Measurements from ENCODE around the gene SYNJ2BP.
"Not testable (repeated sequence)": the region's sequence is repeated elsewhere in the genome, so short reads cannot be mapped to it uniquely, and the experiment has no call there.

Gene SYNJ2BP, protein sequence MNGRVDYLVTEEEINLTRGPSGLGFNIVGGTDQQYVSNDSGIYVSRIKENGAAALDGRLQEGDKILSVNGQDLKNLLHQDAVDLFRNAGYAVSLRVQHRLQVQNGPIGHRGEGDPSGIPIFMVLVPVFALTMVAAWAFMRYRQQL

GRCh38 chr14:70416725-70417349 lies at the start of gene SYNJ2BP:
Gene SYNJ2BP (minus strand): TSS chr14:70417090. CDS start chr14:70416963, 127 bp downstream.
- DNase-seq: peak; percentile 75

DNA sequence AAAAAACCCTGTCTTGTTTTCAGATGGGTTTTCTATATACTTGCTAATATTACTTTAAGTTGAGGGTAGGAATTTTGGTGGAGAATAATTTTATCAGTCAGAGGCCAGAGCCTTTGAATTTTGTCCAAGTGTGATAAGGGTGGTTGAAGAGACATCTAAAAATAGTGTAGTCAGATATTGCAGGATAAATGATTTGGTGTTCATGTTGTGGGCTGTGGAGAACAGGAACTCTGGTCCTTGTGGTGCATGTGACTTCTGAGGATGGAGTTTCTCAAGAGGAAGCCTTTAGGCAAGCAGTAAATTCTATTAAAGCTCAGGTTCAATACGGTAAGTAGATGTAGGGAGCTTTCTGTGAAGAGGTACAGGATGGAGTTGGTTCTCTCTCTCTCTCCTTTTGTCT lies 37.8 kb upstream of the SYNJ2BP start:
- DNase-seq: no peak

DNA sequence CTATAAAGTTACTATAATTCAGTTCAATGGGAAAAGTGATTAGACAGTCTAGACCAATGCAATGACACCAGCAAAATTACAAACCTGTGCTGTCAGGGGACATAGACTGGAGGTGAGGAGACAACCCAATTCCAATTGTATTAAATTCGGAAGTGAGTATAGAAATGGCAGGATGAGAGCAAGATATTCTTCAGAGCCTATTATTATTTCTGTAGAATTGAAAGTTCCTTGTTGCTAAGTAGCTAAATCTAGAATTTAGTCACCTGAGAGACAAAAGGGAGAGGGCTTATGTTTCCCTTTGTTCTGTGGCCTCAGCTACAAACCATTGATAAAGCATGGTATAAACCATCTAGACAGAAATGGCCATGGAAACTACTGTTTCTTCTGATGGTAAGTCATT lies 35.0 kb upstream of the SYNJ2BP start, which contains the start of gene ADAM21:
ADAM21 (plus strand) TSS at position 301 of the 400 bp plus-strand sequence. CDS start 5,326 bp downstream, outside the sequence.
- DNase-seq: no peak

DNA sequence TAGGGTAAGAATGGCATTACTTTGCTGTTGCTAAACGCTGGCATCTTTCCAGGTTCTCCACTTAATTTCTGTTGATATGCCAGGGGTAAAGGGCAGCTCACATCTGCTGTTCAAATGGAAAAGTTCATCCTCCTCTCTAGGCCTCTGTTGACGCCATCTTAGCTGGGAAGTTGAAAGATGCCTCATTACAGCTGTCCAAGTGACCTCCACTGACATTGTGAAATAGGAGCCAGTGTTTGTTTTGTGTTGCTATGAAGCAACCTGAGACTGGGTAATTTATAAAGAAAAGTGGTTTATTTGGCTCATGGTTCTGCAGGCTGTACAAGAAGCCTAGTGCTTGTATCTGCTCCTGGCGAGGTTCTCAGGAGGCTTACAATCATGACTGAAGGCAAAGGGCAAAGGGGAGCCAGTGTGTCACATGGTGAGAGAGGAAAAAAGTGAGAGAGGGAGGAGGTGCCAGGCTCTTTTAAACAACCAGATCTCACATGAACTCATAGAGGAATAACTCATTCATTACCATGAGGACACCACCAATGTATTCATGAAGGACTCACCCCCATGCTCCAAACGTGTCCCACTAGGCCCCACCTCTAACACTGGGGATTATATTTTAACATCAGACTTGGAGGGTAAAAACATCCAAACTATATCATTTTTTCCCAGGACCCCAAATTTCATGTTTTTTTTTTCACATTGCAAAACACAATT lies 31.9 kb upstream of the SYNJ2BP start:
- no peak for DNase-seq

DNA sequence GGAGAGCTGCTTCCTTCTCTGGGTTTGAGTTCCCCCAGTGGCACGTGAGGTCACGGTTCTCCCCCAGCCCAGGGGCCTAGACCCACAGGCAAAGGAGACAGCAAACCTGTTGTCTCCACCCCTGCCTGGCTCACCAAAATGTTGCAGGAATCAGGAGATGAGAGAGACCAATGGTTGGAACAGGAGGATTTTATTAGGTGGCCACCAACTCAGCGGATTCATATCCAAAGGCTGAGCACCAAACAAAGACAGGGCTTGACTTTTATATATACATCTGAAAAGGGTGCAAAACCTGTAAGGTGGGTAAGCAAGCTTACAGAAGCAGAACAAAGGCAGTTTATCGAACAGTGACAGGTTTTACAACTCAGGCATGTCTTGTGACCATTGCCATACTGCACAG lies 25.9 kb upstream of the SYNJ2BP start:
- no peak for DNase-seq

- DNase-seq: no peak
Measured at GRCh38 chr14:70441641-70442040, 24.8 kb upstream of the SYNJ2BP start.

GRCh38 chr14:70436867-70437266 lies 20.0 kb upstream of the SYNJ2BP start:
- no peak for DNase-seq

- DNase-seq: not testable (repeated sequence)
Measured at GRCh38 chr14:70426555-70426954, 9.7 kb upstream of the SYNJ2BP start.

DNA sequence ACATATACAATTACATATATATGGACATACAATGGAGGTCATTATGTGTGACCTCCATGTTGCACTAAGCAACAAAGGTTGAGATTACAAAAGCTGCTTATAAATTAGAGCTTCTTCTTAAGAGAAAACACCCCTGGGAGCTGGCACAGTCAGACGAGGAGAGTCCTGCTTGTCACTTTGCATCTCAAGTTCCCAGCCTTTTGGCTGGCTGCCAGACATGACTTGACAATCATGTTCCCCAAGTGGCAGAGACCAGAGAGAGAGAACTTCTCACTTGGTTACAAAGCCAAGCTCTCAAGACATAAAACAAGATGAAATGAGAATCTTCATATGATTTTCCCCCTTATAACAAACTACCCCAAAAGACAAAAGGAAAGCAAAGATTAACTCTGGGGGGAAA lies 8.5 kb upstream of the SYNJ2BP start:
- DNase-seq: no peak

DNA sequence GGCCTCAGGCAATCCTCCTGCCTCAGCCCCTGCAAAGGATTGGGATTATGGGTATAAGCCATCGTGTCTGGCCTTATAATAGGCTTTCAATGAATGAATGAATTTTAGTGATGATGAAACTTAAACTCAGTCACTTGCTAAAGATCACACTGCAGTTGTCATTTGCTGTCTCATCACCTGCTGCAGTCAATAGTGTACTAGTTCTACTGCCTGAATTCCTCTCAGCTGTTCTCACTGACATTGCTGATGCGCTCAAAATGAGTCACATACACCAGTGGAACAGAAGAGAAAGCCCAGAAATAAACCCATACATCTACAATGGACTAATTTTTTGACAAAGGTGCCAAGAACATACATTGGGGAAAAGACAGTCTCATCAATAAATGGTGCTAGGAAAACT lies 5.6 kb upstream of the SYNJ2BP start:
- no peak for DNase-seq

DNA sequence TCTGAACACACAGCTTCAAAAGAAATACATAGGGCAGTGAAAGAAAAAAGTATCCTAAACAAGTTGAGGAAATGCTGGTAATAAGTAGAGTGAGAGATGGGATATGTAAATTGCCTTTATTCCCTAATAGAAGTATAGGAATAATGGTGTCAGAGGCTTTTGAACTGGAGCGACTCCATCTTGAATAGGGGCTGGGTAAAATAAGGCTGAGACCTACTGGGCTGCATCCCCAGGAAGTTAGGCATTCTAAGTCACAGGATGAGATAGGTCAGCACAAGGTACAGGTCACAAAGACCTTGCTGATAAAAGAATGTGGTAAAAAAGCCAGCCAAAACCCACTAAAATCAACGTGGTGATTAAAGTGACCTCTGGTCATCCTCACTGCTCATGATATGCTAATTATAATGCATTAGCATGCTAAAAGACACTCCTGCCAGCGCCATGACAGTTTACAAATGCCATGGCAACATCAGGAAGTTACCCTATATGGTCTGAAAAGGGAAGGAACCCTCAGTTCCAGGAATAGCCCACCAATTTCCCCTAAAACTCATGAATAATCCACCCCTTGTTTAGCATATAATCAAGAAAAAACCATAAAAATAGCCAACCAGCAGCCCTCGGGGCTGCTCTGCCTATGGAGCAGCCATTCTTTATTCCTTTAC lies 2.5 kb upstream of the SYNJ2BP start:
- not testable (repeated sequence) for DNase-seq

GRCh38 chr14:70416338-70416724 lies 559 bp downstream of the SYNJ2BP start:
- no peak for DNase-seq

GRCh38 chr14:70415788-70416187 lies 1.1 kb downstream of the SYNJ2BP start:
- DNase-seq: no peak

GRCh38 chr14:70407621-70408020 lies 9.3 kb downstream of the SYNJ2BP start:
- no peak for DNase-seq

GRCh38 chr14:70406216-70406615 lies 10.7 kb downstream of the SYNJ2BP start:
- not testable (repeated sequence) for DNase-seq

- not testable (repeated sequence) for DNase-seq
Measured at GRCh38 chr14:70403335-70403734, 13.6 kb downstream of the SYNJ2BP start.

GRCh38 chr14:70401643-70402042 lies 15.2 kb downstream of the SYNJ2BP start:
- DNase-seq: no peak

- DNase-seq: no peak
Measured at GRCh38 chr14:70398706-70399431, 18.0 kb downstream of the SYNJ2BP start.

DNA sequence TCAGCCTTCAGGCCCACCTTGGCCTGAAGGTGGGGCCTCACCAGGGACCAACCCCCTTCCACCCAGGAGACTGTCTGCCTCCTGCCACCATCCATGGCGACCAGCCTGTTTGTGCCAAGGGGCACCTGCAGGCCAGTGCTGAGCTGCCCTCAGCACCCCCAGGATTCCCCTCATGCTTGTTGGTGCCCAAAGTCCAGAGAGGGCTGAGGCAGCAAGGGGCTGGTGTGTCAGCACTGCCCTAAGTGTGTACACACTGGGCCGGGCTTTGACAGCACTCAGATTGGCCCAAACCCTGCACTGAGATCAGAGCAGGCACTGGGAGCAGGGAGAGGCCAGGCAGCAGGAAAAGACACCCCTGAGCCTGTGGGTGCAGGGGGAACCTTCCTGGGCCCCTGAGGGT lies 18.6 kb downstream of the SYNJ2BP start:
- no peak for DNase-seq

GRCh38 chr14:70397746-70398145 lies 19.1 kb downstream of the SYNJ2BP start:
- DNase-seq: no peak

DNA sequence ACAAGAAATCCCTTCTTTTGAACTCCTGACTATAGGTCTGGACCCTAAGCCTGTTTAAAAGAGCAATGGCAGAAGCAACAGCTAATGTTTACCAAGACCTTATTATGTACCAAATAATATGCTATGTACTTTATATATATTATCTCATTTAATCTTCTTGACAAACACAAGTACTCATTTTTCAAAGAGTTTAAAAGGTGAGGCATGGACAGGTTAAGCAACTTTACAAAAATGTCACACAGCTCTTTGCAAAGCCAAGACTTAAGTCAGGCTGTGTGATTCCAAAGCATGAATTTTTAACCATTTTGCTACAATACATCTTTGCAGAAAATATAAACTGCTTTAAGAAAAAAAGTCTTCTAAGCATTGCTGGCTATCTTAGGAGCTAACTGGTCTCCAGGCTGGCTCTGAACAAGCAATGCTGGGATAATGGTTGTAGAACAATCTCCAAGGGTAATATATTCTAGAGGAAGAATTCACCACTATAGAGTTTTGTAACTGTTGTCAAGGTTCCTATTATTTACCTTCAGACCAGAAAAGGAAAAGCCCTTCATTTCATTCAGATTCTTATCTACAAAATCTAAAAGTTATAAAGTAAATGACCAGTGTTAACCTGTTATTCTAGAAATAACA lies 22.1 kb downstream of the SYNJ2BP start:
- DNase-seq: no peak

- no peak for DNase-seq
Measured at GRCh38 chr14:70392676-70393075, 24.2 kb downstream of the SYNJ2BP start.

Data from NCI-H2081 treated with DMSO at 0.1 percent for 48 hours (cell line).